ENCODE measurements around the gene PRKCE.

DNA sequence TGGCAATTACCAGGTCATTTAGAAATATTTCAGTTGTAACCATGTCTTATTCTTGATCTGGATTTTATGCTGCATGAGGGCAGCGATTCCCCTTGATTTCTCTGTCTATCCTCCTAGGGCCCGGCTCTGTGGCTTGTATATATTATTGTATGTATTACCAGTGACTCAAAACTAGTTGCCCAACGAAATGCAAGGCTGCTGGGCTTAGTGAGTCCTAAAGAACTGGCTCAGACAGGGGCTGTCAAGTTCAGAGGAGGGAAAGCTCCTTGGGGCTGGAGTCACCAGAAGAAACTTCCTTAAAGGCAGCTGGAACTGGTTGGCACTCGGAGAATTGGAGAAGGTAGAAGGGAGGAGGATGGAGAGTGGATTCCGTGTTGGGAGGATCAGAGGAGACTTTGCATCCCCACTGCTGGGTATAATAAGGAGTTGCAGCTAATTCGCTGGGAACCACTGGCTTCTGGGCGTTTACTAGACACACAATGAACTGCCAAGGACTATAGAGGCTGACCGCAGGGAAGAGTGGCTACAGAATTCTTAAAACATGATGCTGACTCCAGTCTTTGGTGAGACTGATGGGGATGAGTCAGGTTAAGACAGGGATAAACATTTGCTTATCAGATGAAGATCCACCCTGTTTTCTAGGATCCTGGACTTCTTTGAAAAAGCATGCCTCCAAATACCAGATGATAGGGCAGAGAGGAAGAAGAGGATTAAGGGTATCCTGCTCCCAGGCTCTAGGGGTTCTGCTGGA is 104.3 kb downstream of the PRKCE start:
- TF ChIP-seq, protein P1, sequence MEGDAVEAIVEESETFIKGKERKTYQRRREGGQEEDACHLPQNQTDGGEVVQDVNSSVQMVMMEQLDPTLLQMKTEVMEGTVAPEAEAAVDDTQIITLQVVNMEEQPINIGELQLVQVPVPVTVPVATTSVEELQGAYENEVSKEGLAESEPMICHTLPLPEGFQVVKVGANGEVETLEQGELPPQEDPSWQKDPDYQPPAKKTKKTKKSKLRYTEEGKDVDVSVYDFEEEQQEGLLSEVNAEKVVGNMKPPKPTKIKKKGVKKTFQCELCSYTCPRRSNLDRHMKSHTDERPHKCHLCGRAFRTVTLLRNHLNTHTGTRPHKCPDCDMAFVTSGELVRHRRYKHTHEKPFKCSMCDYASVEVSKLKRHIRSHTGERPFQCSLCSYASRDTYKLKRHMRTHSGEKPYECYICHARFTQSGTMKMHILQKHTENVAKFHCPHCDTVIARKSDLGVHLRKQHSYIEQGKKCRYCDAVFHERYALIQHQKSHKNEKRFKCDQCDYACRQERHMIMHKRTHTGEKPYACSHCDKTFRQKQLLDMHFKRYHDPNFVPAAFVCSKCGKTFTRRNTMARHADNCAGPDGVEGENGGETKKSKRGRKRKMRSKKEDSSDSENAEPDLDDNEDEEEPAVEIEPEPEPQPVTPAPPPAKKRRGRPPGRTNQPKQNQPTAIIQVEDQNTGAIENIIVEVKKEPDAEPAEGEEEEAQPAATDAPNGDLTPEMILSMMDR (IDR thresholded peaks at IDR 0.05) = no peak
- TF ChIP-seq POLR2A (IDR thresholded peaks at IDR 0.05) = no peak

Measured in body of pancreas (tissue), 4 donors.